Adrenal gland (tissue), 5 donors: ENCODE measurements around the gene MYH3.

Experiments used
- POLR2A ChIP-seq, 2 donors: fragments of 450-650 bp; IDR thresholded peaks; one replicate each; pipeline ENCODE4 v1.6.1; 2017; ENCODE audit warnings: antibody characterized with exemption in 2 of 2, mild to moderate bottlenecking in 2 of 2, moderate library complexity in 1 of 2
- TF ChIP-seq, protein P1 (sequence below), 6 experiments: fragments of 450-650 bp in 4 of 6; fragments of 200-600 bp in 2 of 6; sonication (generic) in 1 of 6; IDR thresholded peaks; 1 replicate in 5 of 6; 2 replicates in 1 of 6; pipeline versions ENCODE4 v1.5.1 to v1.8.0; 2016 to 2021; ENCODE audit warnings: antibody characterized with exemption in 6 of 6, mild to moderate bottlenecking in 2 of 6, moderate library complexity in 1 of 6
- donor health status: DM: no; HTN: no; CAD: no.

- TF ChIP-seq, protein P1, sequence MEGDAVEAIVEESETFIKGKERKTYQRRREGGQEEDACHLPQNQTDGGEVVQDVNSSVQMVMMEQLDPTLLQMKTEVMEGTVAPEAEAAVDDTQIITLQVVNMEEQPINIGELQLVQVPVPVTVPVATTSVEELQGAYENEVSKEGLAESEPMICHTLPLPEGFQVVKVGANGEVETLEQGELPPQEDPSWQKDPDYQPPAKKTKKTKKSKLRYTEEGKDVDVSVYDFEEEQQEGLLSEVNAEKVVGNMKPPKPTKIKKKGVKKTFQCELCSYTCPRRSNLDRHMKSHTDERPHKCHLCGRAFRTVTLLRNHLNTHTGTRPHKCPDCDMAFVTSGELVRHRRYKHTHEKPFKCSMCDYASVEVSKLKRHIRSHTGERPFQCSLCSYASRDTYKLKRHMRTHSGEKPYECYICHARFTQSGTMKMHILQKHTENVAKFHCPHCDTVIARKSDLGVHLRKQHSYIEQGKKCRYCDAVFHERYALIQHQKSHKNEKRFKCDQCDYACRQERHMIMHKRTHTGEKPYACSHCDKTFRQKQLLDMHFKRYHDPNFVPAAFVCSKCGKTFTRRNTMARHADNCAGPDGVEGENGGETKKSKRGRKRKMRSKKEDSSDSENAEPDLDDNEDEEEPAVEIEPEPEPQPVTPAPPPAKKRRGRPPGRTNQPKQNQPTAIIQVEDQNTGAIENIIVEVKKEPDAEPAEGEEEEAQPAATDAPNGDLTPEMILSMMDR (IDR thresholded peaks at IDR 0.05), result no peak
- TF ChIP-seq POLR2A (IDR thresholded peaks at IDR 0.05), result no peak
These were observed 770 bp upstream of the MYH3 start for GRCh38 chr17:10657879-10658278.
